Muscle of leg (tissue), 11 donors: ENCODE measurements around the gene SLC25A42. TPM values are rescaled to one million over a fixed set of nuclear protein-coding genes. Genes with fewer than 3 reads are reported as not detected.

Experiments
- DNase-seq: peaks from one replicate; pipeline ENCODE4 v3.0.0; 2013
- H3K27ac ChIP-seq: one replicate; pipeline ENCODE4 v1.5.1; 2013; ENCODE audit warnings: mild to moderate bottlenecking, low read length, control low read depth
- H3K27me3 ChIP-seq: one replicate; pipeline ENCODE4 v1.6.1; 2013; ENCODE audit warnings: low read length; ENCODE audit not compliant: control insufficient read depth, insufficient read depth
- H3K36me3 ChIP-seq: one replicate; pipeline ENCODE4 v1.6.1; 2013; ENCODE audit warnings: low read length; ENCODE audit not compliant: control insufficient read depth, insufficient read depth
- H3K4me1 ChIP-seq: one replicate; pipeline ENCODE4 v1.6.1; 2013; ENCODE audit warnings: low read length; ENCODE audit not compliant: control insufficient read depth, insufficient read depth
- H3K4me3 ChIP-seq: one replicate; pipeline ENCODE4 v1.5.1; 2013; ENCODE audit warnings: low read length, control low read depth
- H3K9me3 ChIP-seq: replicated peaks from 2 replicates; pipeline ENCODE4 v1.6.1; 2013; ENCODE audit warnings: low read depth, low read length; ENCODE audit not compliant: control insufficient read depth
- WGBS: methylation state at CpG from one replicate; pipeline ENCODE4 v1.1.5; 2013; ENCODE audit warnings: missing lambda C conversion rate; ENCODE audit not compliant: insufficient coverage; 5-methylcytosine and 5-hydroxymethylcytosine counted together
- polyA plus RNA-seq, 8 donors: library from polyadenylated mRNA; unstranded; fragments of 120-200 nt; gene quantifications; one replicate each; pipeline versions ENCODE4 v1.2.1 to v1.2.3, GENCODE V29; 2013; ENCODE audit warnings: inconsistent platforms in 1 of 8, low replicate concordance in 1 of 8; ENCODE audit not compliant: insufficient read length in 8 of 8, insufficient read depth in 1 of 8
- total RNA-seq: library from RNA; stranded (reverse); fragments of 120-200 nt; gene quantifications from one replicate; pipeline ENCODE4 v1.2.4, GENCODE V29; 2013

The SLC25A42 gene
- total and polyA plus RNA-seq, 9 donors = 5.9 to 12.2 (median 9.7) TPM

DNA sequence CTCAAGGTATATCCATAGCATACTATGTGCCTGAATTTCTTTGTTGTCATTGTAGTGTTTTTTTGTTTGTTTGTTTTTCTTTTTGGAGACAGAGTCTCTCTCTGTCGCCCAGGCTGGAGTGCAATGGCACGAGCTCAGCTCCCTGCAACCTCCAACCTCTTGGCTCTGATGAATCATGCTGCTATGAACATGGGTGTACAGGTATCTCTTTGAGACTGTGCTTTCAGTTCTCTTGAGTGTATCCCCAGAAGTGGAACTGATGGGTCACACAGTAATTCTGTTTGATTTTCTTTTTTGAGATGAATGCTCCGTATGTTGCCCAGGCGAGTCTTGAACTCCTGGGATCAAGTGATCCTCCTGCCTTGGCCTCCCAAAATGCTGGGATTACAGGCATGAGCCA, 13.7 kb upstream of the SLC25A42 start:
- Histone ChIP-seq H3K4me3 (no peak overlapping the region), H3K36me3 (peaks cover 70% of the 10 kb centered on the region), H3K27me3 (no peaks in the 10 kb centered on the region), H3K9me3 (no peaks in the 10 kb centered on the region), H3K27ac (no peak overlapping the region), H3K4me1 (no peaks in the 10 kb centered on the region)
- WGBS = 88% methylated on average over 4 of the region's 4 CpGs
- no peak for DNase-seq

DNA sequence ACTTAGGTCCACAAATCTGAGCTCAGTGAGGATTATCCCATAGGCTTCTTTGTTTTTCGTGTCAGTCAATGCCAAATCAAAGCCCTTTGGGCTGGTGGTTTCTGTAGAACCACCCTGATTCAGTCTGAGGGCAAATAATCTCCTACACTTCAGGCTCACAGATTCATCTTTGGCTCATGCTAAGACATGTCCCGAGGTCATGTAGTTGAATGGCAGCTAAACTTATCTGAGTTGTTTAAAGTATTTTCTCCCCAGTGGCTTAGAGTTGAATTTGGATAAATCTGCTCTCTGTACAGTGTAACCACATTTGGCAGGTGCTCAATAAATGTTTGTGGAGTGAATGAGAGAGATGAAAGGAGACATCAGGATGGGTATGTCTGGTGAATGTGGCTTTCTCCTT, 13.1 kb upstream of the SLC25A42 start:
- no peak for DNase-seq
- no peak overlapping the region for H3K27ac ChIP-seq
- H3K27me3 ChIP-seq = no peaks in the 10 kb centered on the region
- no peaks in the 10 kb centered on the region for H3K4me1 ChIP-seq
- H3K9me3 ChIP-seq = no peaks in the 10 kb centered on the region
- WGBS = 67% methylated on average over 1 of the region's 2 CpGs
- H3K36me3 ChIP-seq = peaks cover 76% of the 10 kb centered on the region
- no peak overlapping the region for H3K4me3 ChIP-seq

DNA sequence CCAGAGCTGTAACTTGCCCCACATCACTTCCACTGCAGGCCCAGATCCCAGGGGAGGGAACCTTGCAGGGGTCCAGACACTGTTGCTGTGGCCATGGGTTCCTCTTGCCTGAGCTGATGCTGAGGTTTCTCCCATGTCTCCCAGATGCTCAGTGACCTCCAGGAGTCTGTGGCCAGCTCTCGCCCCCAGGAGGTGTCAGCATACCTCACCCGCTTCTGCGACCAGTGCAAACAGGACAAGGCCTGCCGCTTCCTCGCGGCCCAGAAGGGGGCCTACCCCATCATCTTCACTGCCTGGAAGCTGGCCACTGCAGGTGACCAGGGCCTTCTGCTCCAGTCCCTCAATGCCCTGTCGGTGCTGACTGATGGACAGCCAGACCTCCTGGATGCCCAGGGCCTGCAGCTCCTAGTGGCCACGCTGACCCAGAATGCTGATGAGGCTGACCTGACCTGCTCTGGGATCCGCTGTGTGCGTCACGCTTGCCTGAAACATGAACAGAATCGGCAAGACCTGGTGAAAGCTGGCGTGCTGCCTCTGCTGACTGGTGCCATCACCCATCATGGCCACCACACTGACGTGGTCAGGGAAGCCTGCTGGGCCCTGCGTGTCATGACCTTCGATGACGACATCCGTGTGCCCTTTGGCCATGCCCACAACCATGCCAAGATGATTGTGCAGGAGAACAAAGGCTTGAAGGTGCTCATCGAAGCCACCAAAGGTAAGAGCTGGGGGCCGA, 12.1 kb upstream of the SLC25A42 start:
- Histone ChIP-seq H3K9me3 (no peaks in the 10 kb centered on the region), H3K36me3 (peaks cover 77% of the 10 kb centered on the region), H3K27me3 (no peaks in the 10 kb centered on the region), H3K4me1 (no peaks in the 10 kb centered on the region), H3K27ac (no peak overlapping the region), H3K4me3 (no peak overlapping the region)
- 94% methylated on average over 19 of the region's 20 CpGs for WGBS
- no peak for DNase-seq

DNA sequence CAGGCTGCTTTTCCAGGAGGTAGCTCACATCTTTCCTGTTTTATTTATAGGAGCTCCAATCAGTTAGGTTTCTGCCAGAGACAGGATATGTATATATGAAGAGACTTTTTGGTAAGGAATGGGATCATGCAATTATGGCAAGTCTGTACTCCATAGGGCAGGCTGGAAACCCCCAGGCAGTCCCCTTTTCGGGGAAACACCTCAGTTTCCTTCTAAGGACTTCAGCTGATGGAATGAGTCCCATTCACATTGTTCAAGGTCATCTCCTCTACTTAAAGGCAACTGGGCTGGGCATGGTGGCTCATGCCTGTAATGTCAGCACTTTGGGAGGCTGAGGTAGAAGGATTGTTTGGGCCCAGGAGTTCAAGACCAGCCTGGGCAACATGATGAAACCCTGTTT, 10.9 kb upstream of the SLC25A42 start:
- peaks cover 76% of the 10 kb centered on the region for H3K36me3 ChIP-seq
- no CpG with 5 or more reads among the region's 1 CpG for WGBS
- no peaks in the 10 kb centered on the region for H3K27me3 ChIP-seq
- DNase-seq = no peak
- H3K9me3 ChIP-seq = no peaks in the 10 kb centered on the region
- no peak overlapping the region for H3K4me3 ChIP-seq
- peaks cover 8% of the 10 kb centered on the region for H3K4me1 ChIP-seq
- no peak overlapping the region for H3K27ac ChIP-seq

DNA sequence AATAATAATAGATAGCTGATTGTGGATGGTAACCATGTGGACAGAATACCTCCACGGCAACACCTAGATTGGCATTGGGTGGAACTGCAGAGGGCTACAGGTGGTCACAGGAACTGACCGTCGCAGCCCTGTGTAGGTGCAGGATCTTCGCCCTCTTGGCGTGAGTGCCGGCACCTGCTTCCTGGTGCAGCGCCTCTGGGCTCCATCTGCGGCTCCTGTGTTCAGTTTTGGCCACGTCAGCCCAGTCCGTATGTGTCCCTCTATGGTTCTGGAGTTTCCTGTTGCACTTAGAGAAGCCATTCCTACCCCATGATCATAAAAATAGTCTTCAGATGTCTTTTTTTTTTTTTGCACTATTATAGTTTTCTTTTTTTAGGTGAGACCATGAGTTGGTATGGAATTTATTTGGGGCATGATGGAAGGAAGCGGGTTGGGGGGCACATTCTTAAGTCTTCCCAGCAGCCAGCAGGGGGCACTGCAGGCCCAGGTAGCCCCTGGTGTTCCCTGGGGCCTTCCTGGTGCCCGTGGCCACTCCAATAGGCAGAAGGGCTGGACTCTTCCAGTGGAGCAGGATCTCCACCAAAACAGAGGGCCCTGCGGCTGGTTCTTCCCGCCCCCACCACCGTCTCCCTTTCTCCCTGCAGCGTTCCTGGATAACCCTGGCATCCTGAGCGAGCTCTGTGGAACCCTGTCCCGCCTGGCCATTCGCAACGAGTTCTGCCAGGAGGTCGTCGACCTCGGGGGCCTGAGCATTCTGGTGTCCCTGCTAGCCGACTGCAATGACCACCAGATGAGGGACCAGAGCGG, 10.1 kb upstream of the SLC25A42 start:
- no peaks in the 10 kb centered on the region for H3K27me3 ChIP-seq
- DNase-seq = no peak
- no peak overlapping the region for H3K27ac ChIP-seq
- 83% methylated on average over 18 of the region's 25 CpGs for WGBS
- no peak overlapping the region for H3K4me3 ChIP-seq
- no peaks in the 10 kb centered on the region for H3K9me3 ChIP-seq
- H3K4me1 ChIP-seq = peaks cover 13% of the 10 kb centered on the region
- peaks cover 83% of the 10 kb centered on the region for H3K36me3 ChIP-seq

DNA sequence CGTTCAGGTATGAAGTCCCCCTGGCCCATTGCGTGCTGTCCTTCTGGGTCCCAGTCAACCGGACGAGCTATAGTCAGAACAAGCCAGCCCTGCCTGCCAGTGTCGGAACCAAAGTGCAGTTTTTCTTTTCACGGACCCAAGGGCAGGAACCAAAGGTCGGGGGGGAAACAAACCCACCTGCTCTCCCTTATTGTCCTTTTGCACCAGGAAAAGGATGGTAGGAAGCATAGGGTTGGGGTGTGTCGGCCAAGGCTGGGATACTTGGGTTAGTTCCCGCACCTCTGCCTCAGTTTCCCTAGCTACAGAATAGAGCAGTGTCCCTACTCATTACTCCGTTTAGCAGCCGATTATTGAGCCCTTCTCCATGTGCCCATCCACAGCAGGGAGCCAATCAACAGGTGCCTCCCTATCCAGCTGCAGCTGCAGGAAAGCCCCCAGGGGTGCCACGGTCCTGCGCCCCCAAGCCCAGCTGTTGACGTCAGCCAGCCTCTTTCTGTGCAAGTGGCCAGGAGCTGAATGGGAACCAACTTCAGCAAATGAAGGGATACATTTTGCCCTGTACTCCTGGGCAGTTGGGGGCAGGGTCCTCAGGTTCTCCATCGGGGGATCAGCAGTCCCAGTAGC, 9.4 kb upstream of the SLC25A42 start:
- H3K9me3 ChIP-seq = no peaks in the 10 kb centered on the region
- no peak overlapping the region for H3K27ac ChIP-seq
- peaks cover 86% of the 10 kb centered on the region for H3K36me3 ChIP-seq
- no peak for DNase-seq
- peaks cover 13% of the 10 kb centered on the region for H3K4me1 ChIP-seq
- no peaks in the 10 kb centered on the region for H3K27me3 ChIP-seq
- 86% methylated on average over 13 of the region's 15 CpGs for WGBS
- H3K4me3 ChIP-seq = no peak overlapping the region

DNA sequence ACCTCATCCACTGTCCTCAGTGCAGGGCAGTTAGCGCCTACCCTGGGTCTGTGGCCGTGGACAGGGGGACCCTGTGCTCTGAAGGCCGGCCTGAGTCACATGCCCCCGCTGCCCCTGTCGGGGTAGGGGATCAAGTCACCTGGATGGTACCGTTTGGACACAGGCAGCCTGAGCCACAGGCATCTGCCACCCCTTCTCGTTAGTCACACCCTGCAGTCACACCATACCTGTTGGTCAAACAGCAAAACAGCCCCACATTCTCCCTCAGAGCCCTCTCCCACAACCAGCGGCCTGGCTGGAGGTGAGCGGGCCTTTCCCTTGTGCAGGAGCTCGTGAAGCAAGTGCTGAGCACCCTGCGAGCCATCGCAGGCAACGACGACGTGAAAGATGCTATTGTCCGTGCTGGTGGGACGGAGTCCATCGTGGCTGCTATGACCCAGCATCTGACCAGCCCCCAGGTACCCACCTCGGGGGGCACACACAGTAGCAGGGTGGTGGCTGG, 8.8 kb upstream of the SLC25A42 start:
- Histone ChIP-seq H3K27me3 (no peaks in the 10 kb centered on the region), H3K36me3 (peaks cover 87% of the 10 kb centered on the region), H3K27ac (no peak overlapping the region), H3K4me1 (peaks cover 16% of the 10 kb centered on the region), H3K4me3 (no peak overlapping the region), H3K9me3 (no peaks in the 10 kb centered on the region)
- 95% methylated on average over 19 of the region's 19 CpGs for WGBS
- DNase-seq = no peak

DNA sequence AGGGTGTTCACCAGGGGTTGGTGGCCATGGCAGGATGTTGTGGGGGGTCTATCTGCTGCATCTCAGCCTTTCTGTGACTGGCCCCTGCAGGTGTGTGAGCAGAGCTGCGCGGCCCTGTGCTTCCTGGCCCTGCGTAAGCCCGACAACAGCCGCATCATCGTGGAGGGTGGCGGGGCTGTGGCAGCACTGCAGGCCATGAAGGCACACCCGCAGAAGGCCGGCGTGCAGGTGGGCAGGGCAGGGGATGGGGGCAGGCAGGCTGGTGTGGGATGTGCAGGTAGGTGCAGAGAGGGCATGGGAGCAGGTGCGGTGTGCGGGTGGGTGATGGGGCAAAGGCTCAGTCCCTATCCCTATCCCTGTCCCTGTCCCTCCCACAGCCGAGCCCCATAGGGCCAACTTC, 8.1 kb upstream of the SLC25A42 start:
- no peaks in the 10 kb centered on the region for H3K27me3 ChIP-seq
- H3K4me3 ChIP-seq = no peak overlapping the region
- 97% methylated on average over 10 of the region's 13 CpGs for WGBS
- peaks cover 79% of the 10 kb centered on the region for H3K36me3 ChIP-seq
- no peak overlapping the region for H3K27ac ChIP-seq
- peaks cover 20% of the 10 kb centered on the region for H3K4me1 ChIP-seq
- no peak for DNase-seq
- H3K9me3 ChIP-seq = no peaks in the 10 kb centered on the region

DNA sequence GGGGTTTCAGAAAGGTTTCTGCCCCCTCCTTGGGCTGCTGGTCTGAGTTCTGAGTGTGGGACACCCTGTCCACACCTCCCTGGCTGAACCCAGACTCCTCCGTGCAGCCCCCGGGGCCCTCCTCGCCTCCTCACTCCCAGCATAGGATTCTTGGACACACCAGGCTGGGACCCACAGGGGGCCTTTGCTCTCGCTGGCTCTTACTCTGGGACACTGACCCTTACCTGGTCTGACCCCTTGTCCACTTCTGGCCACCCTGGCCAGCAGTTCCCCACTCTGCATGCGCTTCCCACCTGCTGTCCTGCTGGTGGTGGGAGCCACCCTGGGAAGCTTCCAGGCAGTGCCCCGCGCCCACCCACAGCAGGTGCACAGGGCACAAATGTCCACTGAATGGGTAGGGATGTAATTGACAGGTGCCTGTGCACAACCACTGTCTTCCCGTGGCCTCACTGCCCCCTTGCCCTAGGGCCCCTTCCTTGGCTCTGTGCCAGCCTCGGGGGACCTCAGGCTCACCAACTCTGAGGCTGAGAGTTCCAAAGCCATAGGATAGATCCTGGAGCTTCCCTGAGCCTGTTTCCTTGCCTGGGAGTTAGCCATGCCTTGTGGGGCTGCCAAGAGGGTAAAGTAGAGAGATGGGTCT, 7.0 kb upstream of the SLC25A42 start:
- Histone ChIP-seq H3K9me3 (no peaks in the 10 kb centered on the region), H3K27me3 (no peaks in the 10 kb centered on the region), H3K27ac (peak overlapping the region; percentile 29), H3K4me3 (no peak overlapping the region), H3K36me3 (peaks cover 73% of the 10 kb centered on the region), H3K4me1 (peaks cover 31% of the 10 kb centered on the region)
- 60% methylated on average over 6 of the region's 9 CpGs for whole genome bisulfite sequencing
- peak; percentile 43 for DNase-seq

DNA sequence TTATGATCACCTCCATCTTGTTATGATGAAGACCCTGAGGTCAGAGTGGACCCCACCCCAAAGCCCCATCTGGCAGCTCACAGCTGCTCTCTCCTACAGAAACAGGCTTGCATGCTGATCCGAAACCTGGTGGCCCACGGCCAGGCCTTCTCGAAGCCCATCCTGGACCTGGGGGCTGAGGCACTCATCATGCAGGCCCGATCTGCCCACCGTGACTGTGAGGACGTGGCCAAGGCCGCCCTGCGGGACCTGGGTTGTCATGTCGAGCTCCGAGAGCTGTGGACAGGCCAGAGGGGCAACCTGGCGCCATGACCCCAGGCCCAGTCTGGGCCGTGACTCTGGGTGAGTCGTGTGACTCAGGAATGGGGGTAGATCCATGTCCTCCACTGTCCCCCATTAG, 6.5 kb upstream of the SLC25A42 start:
- no peak for DNase-seq
- Histone ChIP-seq H3K9me3 (no peaks in the 10 kb centered on the region), H3K27me3 (no peaks in the 10 kb centered on the region), H3K4me3 (no peak overlapping the region), H3K27ac (no peak overlapping the region), H3K36me3 (peaks cover 71% of the 10 kb centered on the region), H3K4me1 (peaks cover 36% of the 10 kb centered on the region)
- WGBS = 89% methylated on average over 11 of the region's 13 CpGs
